Right ventricle myocardium superior (tissue), 1 donor: ENCODE data around the gene BTBD1. TPM values are rescaled to one million over a fixed set of nuclear protein-coding genes. Genes with fewer than 3 reads are reported as not detected.

ENCODE experiments used
- ATAC-seq: fragments of 200-7000 bp; cut with Tn5 transposase; one replicate; pipeline ENCODE4 v1.9.1; 2020; ENCODE audit warnings: mild to moderate bottlenecking; ENCODE audit not compliant: poor library complexity
- DNase-seq: peaks from one replicate; pipeline ENCODE4 v3.0.0-alpha.2; 2020
- intact Hi-C: fragments of 100-400 bp; cut with DNase I; formaldehyde crosslinking; loops from one replicate; pipeline ENCODE4 v1.11.2; 2022
- long read RNA-seq: library from polyadenylated mRNA; unstranded; transcript quantifications from one replicate; pipeline ENCODE4 v2.0.0, GENCODE V29; 2021
- total RNA-seq: library from RNA; stranded (reverse); fragmentation: NEBNext Ultra II Directional; extraction: Animal tissue kit (Norgen Biotek cat#: 25700); gene quantifications from one replicate; pipeline ENCODE4 v1.2.1, GENCODE V29; 2021
- donor health status: DM: no; HTN: yes; CAD: no; lungs with severe emphysema.

The BTBD1 gene
- total RNA-seq = 158 TPM
- long read RNA-seq, transcript BTBD1-201 (8 exons, 3,297 nt) = major isoform, 753 of 799 reads
- long read RNA-seq, partial matches to known transcripts = 9 of 799 reads
- long read RNA-seq, other reads (novel, unspliced or antisense) = 36 of 799 reads

- intact Hi-C loops = no loop called here
- ATAC-seq (peak; percentile 98), DNase-seq (peak; percentile 96)
Observed at GRCh38 chr15:83066734-83067637, at the start of gene BTBD1. Gene BTBD1 (minus strand): TSS chr15:83067252. CDS start chr15:83067151, 101 bp downstream.

DNA sequence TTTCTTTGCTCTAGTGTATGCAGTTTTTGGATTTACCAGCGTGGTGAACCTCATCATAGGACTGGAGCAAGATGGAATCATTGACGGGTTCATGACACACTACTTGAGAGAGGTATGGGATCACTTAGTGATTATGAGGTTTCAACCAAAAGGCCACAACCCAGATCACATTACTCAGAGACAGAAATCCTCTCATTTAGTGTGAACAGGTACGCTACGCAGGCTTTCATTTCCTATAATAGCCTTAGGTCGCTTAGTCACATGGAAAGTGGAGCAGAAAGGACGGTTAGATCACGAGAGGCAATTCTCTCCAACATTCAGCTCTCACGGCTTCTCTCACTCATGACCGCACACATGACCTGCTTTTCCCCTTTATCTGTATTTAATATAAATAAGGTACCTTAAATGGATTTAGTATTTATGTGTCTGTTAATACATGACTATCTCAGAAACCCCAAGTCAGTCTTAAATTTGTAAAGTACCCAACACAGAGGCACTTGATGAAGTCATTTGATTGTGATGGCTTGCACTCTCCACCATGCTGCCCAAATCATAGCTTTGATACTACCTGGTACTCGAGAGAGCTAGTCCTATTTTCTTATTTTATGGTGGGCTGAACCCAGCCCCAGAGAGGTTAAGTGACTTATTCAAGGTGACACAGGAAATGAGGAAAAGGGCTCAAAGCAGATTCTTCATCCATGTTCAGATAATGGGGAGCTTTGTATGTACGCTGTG is 48.9 kb upstream of the BTBD1 start:
- no peak for DNase-seq
- no peak for ATAC-seq
- intact Hi-C loops = no loop called here

GRCh38 chr15:83115410-83115809 is 48.4 kb upstream of the BTBD1 start:
- no peak for ATAC-seq
- DNase-seq = no peak
- intact Hi-C loops = no loop called here

- ATAC-seq = no peak
- DNase-seq = no peak
Observed at GRCh38 chr15:83114856-83115255, 47.8 kb upstream of the BTBD1 start.

GRCh38 chr15:83113881-83114674 is 47.0 kb upstream of the BTBD1 start:
- intact Hi-C loops = no loop called here
- no peak for DNase-seq

More at GRCh38 chr15:83114856-83115255, 47.8 kb upstream of the BTBD1 start:
- intact Hi-C loops = no loop called here

DNA sequence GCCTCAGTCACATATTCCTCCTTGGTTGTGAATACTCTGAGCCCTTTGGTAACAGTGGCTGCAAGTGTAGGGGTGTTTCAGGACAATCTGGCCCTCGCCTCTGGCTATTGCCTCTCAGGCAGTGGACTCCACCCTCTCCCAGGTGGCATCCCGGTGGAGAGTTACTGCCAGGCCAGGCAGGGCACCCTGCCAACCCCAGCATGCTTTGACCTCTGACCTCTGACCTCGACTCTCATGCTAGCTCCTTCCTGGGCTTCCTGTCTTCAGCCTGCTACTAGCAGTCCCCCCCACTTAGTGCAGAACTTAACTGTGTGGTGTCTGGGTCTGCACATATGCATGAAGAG is 45.9 kb upstream of the BTBD1 start:
- intact Hi-C loops = no loop called here
- no peak for ATAC-seq
- DNase-seq = peak; percentile 48

More at GRCh38 chr15:83113881-83114674, 47.0 kb upstream of the BTBD1 start:
- ATAC-seq = no peak

DNA sequence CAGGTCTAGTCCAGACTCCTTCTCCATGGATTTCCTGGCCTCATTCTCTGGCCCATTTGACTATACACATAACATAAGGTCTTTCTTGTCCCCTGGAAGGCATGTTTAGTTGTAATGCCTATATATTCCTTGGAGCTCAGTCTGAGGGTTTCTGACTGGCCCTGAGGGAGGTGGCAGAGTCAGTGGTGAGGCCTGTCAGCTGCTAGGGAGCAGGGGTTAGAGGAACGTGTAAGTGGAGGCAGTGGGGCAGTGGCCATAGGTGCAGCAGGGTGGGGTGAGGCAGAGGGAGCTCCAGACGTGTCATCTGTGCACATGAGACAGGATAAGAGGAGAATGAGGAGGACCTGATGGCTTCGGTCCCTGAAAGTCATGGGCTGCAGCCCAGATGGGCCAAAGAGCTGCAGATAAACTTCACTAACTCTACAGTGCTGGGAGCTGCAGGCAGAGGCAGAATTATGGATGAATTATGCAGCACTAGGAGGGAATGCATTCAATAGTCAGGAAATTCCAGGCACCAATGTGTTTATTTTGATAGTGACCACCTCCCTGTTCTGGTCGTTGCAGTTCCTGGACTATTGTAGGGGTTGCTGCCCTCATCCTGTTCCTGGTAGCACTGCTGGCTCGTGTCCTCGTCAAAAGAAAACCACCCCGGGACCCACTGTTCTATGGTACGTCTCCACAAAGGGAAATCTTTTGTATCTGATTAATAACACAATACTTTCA is 45.3 kb upstream of the BTBD1 start:
- DNase-seq = no peak
- ATAC-seq = no peak

GRCh38 chr15:83111149-83111548 is 44.1 kb upstream of the BTBD1 start:
- no peak for DNase-seq
- no peak for ATAC-seq
- intact Hi-C loops = no loop called here

More for the DNA sequence above, 45.3 kb upstream of the BTBD1 start:
- intact Hi-C loops = no loop called here

DNA sequence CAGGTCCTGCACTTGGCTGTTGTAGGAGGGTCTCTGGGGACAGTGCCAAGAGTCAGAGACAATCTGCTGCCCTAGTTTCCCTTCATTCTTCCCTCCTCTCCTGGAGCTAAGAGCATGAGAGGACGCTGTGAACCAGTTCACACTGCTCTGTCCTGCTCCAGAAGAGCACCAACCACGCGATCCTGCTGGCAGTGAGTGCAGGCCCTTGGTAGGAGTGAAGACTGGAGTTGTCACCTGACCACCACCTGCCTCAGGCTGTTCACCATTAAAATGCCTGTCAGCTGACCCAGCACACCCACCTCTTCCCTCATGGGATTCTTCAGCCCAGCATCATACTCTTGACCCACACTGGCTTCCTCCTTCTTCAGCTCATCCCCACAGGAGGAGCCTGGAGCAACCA is 43.3 kb upstream of the BTBD1 start:
- ATAC-seq (no peak), DNase-seq (no peak)
- intact Hi-C loops = no loop called here

DNA sequence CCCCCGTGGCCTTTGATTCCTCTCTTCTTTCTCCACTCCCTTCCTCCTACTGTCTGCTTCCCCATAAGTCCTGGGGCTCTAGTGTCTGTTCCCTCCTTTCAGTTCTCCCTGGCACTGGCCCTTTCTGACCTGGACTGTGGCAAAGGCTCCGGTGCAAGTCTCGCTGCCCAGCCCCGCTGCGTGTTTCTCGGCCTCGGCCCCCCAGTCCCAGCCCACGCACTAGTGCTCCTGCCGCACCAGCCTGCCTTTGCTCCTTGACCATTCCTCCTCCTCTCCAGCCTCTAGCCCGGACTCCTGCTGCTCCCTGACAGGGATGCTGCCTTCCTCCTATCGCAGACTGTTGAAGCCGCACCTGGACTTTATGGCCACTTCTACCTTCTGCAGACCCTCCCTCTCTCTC is 42.5 kb upstream of the BTBD1 start:
- DNase-seq = no peak
- intact Hi-C loops = loop anchor here (10.0 kb wide), 1 partner anchor 95 kb away; the partner anchor contains the start of gene C15orf40
- no peak for ATAC-seq

DNA sequence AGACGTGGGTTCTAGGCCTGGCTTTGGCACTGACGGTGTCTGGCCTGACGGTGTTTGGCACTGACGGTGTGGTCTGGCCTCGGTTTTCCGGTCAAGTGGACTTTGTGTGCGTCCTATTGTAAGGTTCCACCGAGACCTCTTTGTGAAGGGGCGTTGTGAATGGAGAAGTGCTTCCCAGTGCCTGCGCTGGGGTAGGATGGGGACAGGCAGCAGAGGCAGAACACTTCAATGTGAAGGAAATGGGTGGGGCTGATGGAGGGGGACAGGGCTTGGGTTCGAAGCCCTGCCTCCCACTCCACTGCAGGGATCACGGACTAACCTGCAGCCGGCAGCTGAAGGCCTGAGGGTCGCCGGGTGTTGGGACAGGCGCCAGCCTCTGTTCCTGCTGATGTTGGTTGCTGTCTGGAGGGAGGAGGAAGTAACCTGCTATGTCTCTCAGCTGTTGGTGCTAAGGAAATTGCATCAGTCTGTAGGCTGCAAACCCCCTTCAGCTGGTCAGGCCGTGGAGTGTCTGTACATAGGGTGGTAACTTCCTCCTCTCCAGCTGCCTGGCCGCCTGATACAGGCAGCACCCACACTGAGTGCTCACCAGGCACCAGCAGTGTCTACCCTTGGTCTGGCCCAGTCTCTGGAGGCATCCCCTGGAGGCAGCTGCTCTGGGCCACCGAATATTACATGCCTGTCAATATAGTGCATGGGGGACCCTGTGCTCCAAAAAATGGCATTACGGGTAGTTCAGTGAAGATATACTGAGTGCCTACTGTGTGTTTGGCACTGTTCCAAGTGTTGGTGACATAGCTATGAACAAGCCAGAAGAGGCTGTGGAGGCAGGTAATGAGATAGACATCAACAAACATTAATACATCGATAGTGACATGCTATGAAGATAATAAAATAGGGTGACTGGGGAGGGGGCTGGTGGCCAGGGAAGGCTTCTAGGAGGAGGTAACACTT is 41.5 kb upstream of the BTBD1 start:
- DNase-seq (peak; percentile 78), ATAC-seq (peak; percentile 82)
- intact Hi-C loops = loop anchor here (10.0 kb wide), 1 partner anchor 94 kb away; the partner anchor contains the start of gene C15orf40

GRCh38 chr15:83107841-83108181 is 40.8 kb upstream of the BTBD1 start:
- peak; percentile 7 for ATAC-seq
- DNase-seq = no peak
- intact Hi-C loops = loop anchor here (10.0 kb wide), 1 partner anchor 93 kb away; the partner anchor contains the start of gene C15orf40

DNA sequence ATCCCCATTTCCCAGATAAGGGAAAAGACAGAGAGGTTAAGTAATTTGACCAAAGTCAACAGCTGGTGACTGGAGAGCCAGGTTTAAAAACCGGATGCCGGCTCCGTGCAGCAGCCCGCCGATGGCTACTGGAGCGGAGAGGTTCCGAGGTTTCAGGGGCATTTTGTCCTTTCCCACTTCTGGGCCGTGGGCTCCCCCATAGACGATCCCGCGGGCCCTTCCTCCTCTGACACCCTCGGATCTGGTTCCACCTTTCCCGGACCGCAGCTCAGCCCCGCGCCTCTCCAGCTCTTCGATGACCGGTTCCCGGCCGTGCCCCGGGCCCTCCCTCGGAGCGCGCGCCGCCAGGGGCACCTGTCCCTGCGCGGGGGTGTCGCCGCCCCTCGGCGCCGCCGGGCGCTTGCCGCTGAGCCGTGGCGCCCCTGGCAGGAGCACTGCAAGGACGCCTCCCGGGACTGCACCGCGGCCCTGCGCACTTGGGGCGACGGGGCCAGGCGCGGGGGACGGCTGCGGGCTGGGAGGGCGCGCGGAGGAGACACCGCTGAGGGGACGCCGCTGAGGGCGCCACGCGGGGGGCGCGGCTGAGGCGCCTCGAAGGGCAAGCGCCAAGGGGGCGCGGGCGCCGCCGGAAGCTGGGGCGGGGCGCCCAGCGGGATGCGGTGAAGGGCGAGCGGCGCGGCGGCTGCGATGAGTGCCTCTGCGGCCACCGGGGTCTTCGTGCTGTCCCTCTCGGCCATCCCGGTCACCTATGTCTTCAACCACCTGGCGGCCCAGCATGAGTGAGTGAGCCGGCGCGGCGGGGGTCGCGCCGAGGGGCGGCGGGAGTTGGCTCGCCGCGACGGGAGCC is 40.2 kb upstream of the BTBD1 start, which contains the start of gene TM6SF1:
TM6SF1 (plus strand) TSS at position 652 of the 847 bp plus-strand sequence; CDS start at position 688, 36 bp downstream.
- peak; percentile 50 for DNase-seq
- intact Hi-C loops = loop anchor here (10.0 kb wide), 1 partner anchor 92 kb away; the partner anchor contains the start of gene C15orf40
- ATAC-seq = peak; percentile 47

DNA sequence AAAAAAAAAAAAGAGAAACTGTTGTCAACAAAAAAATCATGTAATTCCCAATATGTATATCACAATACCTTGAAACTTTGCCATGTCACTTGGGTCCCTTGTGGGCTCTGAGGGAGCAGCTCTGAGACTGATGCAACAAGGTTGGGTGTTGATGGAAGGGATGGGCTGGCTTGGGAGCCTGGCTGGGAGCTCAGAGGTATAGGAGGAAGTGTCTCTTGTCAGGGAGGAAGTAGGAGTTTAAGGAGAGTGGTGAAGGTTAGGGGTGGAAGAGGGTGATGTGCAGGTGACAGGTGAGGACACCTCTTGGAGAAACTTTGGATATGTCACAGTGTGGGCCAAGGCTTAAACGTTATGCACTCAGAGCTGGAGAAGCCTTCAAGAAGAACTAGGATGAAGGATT is 38.4 kb upstream of the BTBD1 start:
- intact Hi-C loops = loop anchor here (10.0 kb wide), 1 partner anchor 91 kb away; the partner anchor contains the start of gene C15orf40
- no peak for DNase-seq

DNA sequence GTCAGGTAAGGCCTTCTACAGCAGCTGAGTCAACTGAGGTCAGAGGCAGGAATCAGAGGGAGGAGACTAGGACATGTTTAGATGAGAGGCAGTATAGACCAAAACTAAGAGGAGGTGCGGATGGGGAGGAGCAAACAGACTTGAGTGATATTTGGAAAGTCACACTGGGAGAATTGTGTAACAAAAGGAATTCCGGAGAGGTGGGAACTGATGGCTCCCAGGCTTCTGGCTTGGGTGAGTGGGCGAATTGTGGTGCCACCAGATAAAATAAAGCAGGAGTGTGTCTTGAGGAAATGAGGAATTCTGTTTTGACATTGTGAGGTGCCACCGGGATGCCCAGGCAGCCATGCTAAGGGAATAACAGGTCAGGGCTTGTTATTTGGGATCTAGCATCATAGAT is 37.1 kb upstream of the BTBD1 start:
- intact Hi-C loops = loop anchor here (10.0 kb wide), 1 partner anchor 89 kb away; the partner anchor contains the start of gene C15orf40
- ATAC-seq (no peak), DNase-seq (no peak)

More for the DNA sequence above, 38.4 kb upstream of the BTBD1 start:
- ATAC-seq = no peak

- no peak for ATAC-seq
- intact Hi-C loops = loop anchor here (10.0 kb wide), 1 partner anchor 88 kb away; the partner anchor contains the start of gene C15orf40
Observed at GRCh38 chr15:83102346-83102745, 35.3 kb upstream of the BTBD1 start.

More at GRCh38 chr15:83102346-83102745, 35.3 kb upstream of the BTBD1 start:
- DNase-seq = no peak
